GM12878 (cell line): ENCODE measurements around the gene GATA2. TPM values are rescaled to one million over a fixed set of nuclear protein-coding genes. Genes with fewer than 3 reads are reported as not detected.

ENCODE experiments used
- ATAC-seq: fragments of 200-7000 bp; cut with Tn5 transposase; 3 replicates; pipeline ENCODE4 v1.9.1; 2020; ENCODE audit warnings: mild to moderate bottlenecking, moderate library complexity
- BruUV-seq: library from RNA; stranded (reverse); fragments of 400-500 nt; replicated peaks from 2 replicates; lab custom pipeline; 2021; lab: Mats Ljungman, UMichigan
- CTCF ChIA-PET: fragments of 300-600 bp; sonication (Branson Sonifier 250); formaldehyde crosslinking; extraction: SDS; loops from one replicate; lab custom pipeline; 2021; ENCODE audit warnings: inconsistent platforms; lab: Yijun Ruan, JAX
- POLR2A ChIA-PET: fragments of 350-600 bp; formaldehyde crosslinking; extraction: SDS; loops from one replicate; lab custom pipeline; 2021; ENCODE audit warnings: inconsistent platforms; lab: Charles Lee
- RAD21 ChIA-PET: fragments of 300-600 bp; sonication (Branson Sonifier 250); formaldehyde crosslinking; loops from one replicate; lab custom pipeline; 2023; ENCODE audit warnings: antibody characterized with exemption; ENCODE audit not compliant: unreplicated experiment; lab: Charles Lee
- SMC1A ChIA-PET: fragments of 300-600 bp; sonication (Branson Sonifier 250); formaldehyde crosslinking; loops from one replicate; lab custom pipeline; 2023; ENCODE audit not compliant: unreplicated experiment, uncharacterized antibody; lab: Charles Lee
- DNase-seq: peaks from one replicate; pipeline ENCODE4 v3.0.0-alpha.2; 2011; ENCODE audit warnings: low read depth, low spot score
- FAIRE-seq: peaks from 3 replicates; lab custom pipeline; 2011; peaks lifted over from hg19 to GRCh38; lab: Jason Lieb, UNC
- H2AFZ ChIP-seq: 2 replicates; pipeline ENCODE4 v1.6.0; 2011; ENCODE audit warnings: low read depth, low read length, control low read depth; ENCODE audit not compliant: control insufficient read depth
- H3K27ac ChIP-seq: 2 replicates; pipeline ENCODE4 v1.5.1; 2011; ENCODE audit warnings: control low read depth; ENCODE audit not compliant: control insufficient read depth, insufficient read depth
- H3K27me3 ChIP-seq, 2 experiments: replicated peaks in 1 of 2; 2 replicates each; pipeline versions ENCODE4 v1.6.0 to v1.6.1; 2011; ENCODE audit warnings: low read length in 1 of 2; ENCODE audit not compliant: control insufficient read depth in 2 of 2, insufficient read depth in 2 of 2
- H3K36me3 ChIP-seq, 2 experiments: 2 replicates each; pipeline ENCODE4 v1.5.1; 2011; ENCODE audit warnings: low read length in 1 of 2; ENCODE audit not compliant: control insufficient read depth in 2 of 2, insufficient read depth in 2 of 2
- H3K4me1 ChIP-seq: 2 replicates; pipeline ENCODE4 v1.6.1; 2011; ENCODE audit warnings: mild to moderate bottlenecking, low read length, moderate library complexity, mixed read lengths; ENCODE audit not compliant: control insufficient read depth, insufficient read depth
- H3K4me2 ChIP-seq: 2 replicates; pipeline ENCODE4 v1.6.0; 2011; ENCODE audit warnings: control low read depth; ENCODE audit not compliant: control insufficient read depth, insufficient read depth
- H3K4me3 ChIP-seq: fragments of 200-600 bp; sonication (generic); 2 replicates; pipeline ENCODE4 v1.5.1; 2016
- H3K79me2 ChIP-seq: 2 replicates; pipeline ENCODE4 v1.6.0; 2011; ENCODE audit warnings: low read length; ENCODE audit not compliant: control insufficient read depth, insufficient read depth
- H3K9ac ChIP-seq: 2 replicates; pipeline ENCODE4 v1.8.0; 2011; ENCODE audit warnings: low read length, control low read depth, mixed read lengths; ENCODE audit not compliant: control insufficient read depth, insufficient read depth
- H3K9me3 ChIP-seq: replicated peaks from 3 replicates; pipeline ENCODE4 v1.5.1; 2011; ENCODE audit warnings: mild to moderate bottlenecking, low read length; ENCODE audit not compliant: control insufficient read depth, insufficient read depth
- H4K20me1 ChIP-seq: 2 replicates; pipeline ENCODE4 v1.6.0; 2011; ENCODE audit not compliant: control insufficient read depth, insufficient read depth
- ATF7 ChIP-seq: fragments of 450-650 bp; IDR thresholded peaks from 2 replicates; pipeline ENCODE4 v1.6.1; 2016; ENCODE audit warnings: low read depth, mild to moderate bottlenecking
- BHLHE40 ChIP-seq, 2 experiments: fragments of 450-650 bp in 1 of 2; IDR thresholded peaks; 2 replicates each; pipeline ENCODE4 v1.6.1; 2011 to 2017; ENCODE audit warnings: low read depth in 2 of 2, borderline replicate concordance in 1 of 2, improper control_type of control experiment in 1 of 2, low read length in 1 of 2, mild to moderate bottlenecking in 1 of 2
- E2F4 ChIP-seq: IDR thresholded peaks from 2 replicates; pipeline ENCODE4 v1.6.1; 2012; ENCODE audit warnings: low read depth, low read length, improper control_type of control experiment
- GABPA ChIP-seq: IDR thresholded peaks from 2 replicates; pipeline ENCODE4 v1.6.1; 2014; ENCODE audit warnings: antibody characterized with exemption, low read depth, mild to moderate bottlenecking, inconsistent platforms
- NFIC ChIP-seq: IDR thresholded peaks from 2 replicates; pipeline ENCODE4 v1.6.1; 2012; ENCODE audit warnings: low read depth, mild to moderate bottlenecking, inconsistent platforms, low read length, moderate library complexity
- NR2C1 ChIP-seq: fragments of 450-650 bp; IDR thresholded peaks from 2 replicates; pipeline ENCODE4 v1.6.1; 2017; ENCODE audit warnings: antibody characterized with exemption, mild to moderate bottlenecking, moderate library complexity
- NRF1 ChIP-seq: conservative IDR thresholded peaks from 2 replicates; pipeline ENCODE4 v1.6.1; 2011; ENCODE audit warnings: mild to moderate bottlenecking, low read depth, low read length, improper control_type of control experiment
- PAX5 ChIP-seq: IDR thresholded peaks from 2 replicates; pipeline ENCODE4 v1.6.1; 2011; ENCODE audit warnings: low read depth, low read length, borderline replicate concordance
- PML ChIP-seq: IDR thresholded peaks from 2 replicates; pipeline ENCODE4 v1.6.1; 2012; ENCODE audit warnings: low read length, inconsistent platforms
- RCOR1 ChIP-seq: conservative IDR thresholded peaks from 2 replicates; pipeline ENCODE4 v1.6.1; 2012; ENCODE audit warnings: low read depth, low read length, improper control_type of control experiment
- RELB ChIP-seq: fragments of 450-650 bp; IDR thresholded peaks from 2 replicates; pipeline ENCODE4 v1.6.1; 2017; ENCODE audit warnings: low read depth, mild to moderate bottlenecking, moderate library complexity
- SIN3A ChIP-seq: IDR thresholded peaks from 2 replicates; pipeline ENCODE4 v1.6.1; 2012; ENCODE audit warnings: low read depth, low read length, improper control_type of control experiment
- SRF ChIP-seq, 2 experiments: IDR thresholded peaks; 2 replicates each; pipeline ENCODE4 v1.6.1; 2011; ENCODE audit warnings: low read depth in 2 of 2, low read length in 2 of 2, mild to moderate bottlenecking in 1 of 2, moderate library complexity in 1 of 2
- STAT1 ChIP-seq: fragments of 450-650 bp; conservative IDR thresholded peaks from 2 replicates; pipeline ENCODE4 v1.6.1; 2014; ENCODE audit warnings: antibody characterized with exemption, mild to moderate bottlenecking
- USF1 ChIP-seq: IDR thresholded peaks from 2 replicates; pipeline ENCODE4 v1.6.1; 2011; ENCODE audit warnings: borderline replicate concordance, low read depth, mild to moderate bottlenecking, moderate library complexity, mixed read lengths, low read length; ENCODE audit not compliant: insufficient read depth; ENCODE audit errors: extremely low read length
- USF2 ChIP-seq: IDR thresholded peaks from 2 replicates; pipeline ENCODE4 v1.6.1; 2011; ENCODE audit warnings: low read depth, low read length, improper control_type of control experiment, borderline replicate concordance
- ZSCAN29 ChIP-seq: fragments of 450-650 bp; IDR thresholded peaks from 2 replicates; pipeline ENCODE4 v1.6.1; 2017; ENCODE audit warnings: mild to moderate bottlenecking, moderate library complexity
- WGBS: methylation state at CpG from one replicate; pipeline ENCODE4 v1.1.6; 2016; ENCODE audit warnings: low lambda C conversion rate; ENCODE audit not compliant: insufficient replicate concordance, insufficient coverage; ENCODE audit errors: missing lambda C conversion rate; 5-methylcytosine and 5-hydroxymethylcytosine counted together
- in situ Hi-C: fragments of 300-500 bp; cut with MboI; formaldehyde crosslinking; loops from 9 replicates; pipeline ENCODE4 v1.14.3; 2018; ENCODE audit warnings: mixed read lengths
- intact Hi-C: fragments of 100-400 bp; cut with micrococcal nuclease; formaldehyde crosslinking; loops from one replicate; pipeline ENCODE4 v1.14.2; 2022; ENCODE audit not compliant: unreplicated experiment
- polyA plus RNA-seq, 11 experiments: library from polyadenylated mRNA; depleted of rRNA in 4 of 11; unstranded in 6 of 11; stranded (reverse) in 5 of 11; fragments of >200 nt; fragmentation: Nextera tagmentation in 4 of 11; fragmentation: Illumina TruSeq in 1 of 11; extraction: Ambion mirVana in 4 of 11; extraction: Trizol in 1 of 11; gene quantifications; 1 replicate in 1 of 11; 2 replicates in 10 of 11; pipeline versions ENCODE4 v1.2.1 to v1.2.3, GENCODE V29; 2011 to 2016; ENCODE audit warnings: inconsistent platforms in 2 of 11, missing spikeins in 2 of 11, low read depth in 1 of 11
- total RNA-seq, 4 experiments: library from RNA; depleted of rRNA in 3 of 4; stranded (reverse); fragments of >200 nt in 3 of 4; fragmentation: Illumina TruSeq in 1 of 4; extraction: Trizol in 1 of 4; gene quantifications; 2 replicates each; pipeline versions ENCODE4 v1.2.1 to v1.2.3, GENCODE V29; 2013 to 2021

The GATA2 gene
- total and polyA plus RNA-seq, 10 of the 15 experiments (the other 5 are each of a cell fraction or from before 2014, with no cell fraction given), result 0.56 TPM; not detected in 9

GRCh38 chr3:128488991-128489673 is 3.9 kb downstream of the GATA2 start (continued):
- TF ChIP-seq USF1, result no peak
- no peak for TF ChIP-seq STAT1

- no peak overlapping the region for H3K9ac ChIP-seq
- H3K4me3 ChIP-seq, result no peak overlapping the region
- 6% methylated on average over 21 of the region's 21 CpGs for WGBS
- TF ChIP-seq NRF1, result no peak
- no peak for TF ChIP-seq SRF (IDR thresholded peaks at IDR 0.05; ENCODE audit: low read depth in 2 of 2, low read length in 2 of 2)
- TF ChIP-seq USF2, result no peak
- TF ChIP-seq BHLHE40 (IDR thresholded peaks at IDR 0.05; ENCODE audit: borderline replicate concordance in 1 of 2, low read depth in 2 of 2, low read length in 1 of 2), result no peak
- TF ChIP-seq NR2C1, result no peak
- no peak for TF ChIP-seq SIN3A
- no peak for TF ChIP-seq ATF7
- TF ChIP-seq PAX5, result no peak
- no peak for TF ChIP-seq E2F4
- no peak for TF ChIP-seq RELB
- no peak for TF ChIP-seq PML
- TF ChIP-seq GABPA, result no peak
- no peak for TF ChIP-seq RCOR1
- no peak for TF ChIP-seq ZSCAN29
- no peak for TF ChIP-seq NFIC
Observed at GRCh38 chr3:128488636-128488990, 4.4 kb downstream of the GATA2 start.

More at GRCh38 chr3:128488636-128488990, 4.4 kb downstream of the GATA2 start:
- Histone ChIP-seq H3K4me1 (no peaks in the 10 kb centered on the region), H3K27me3 (peaks cover 28 to 47% of the 10 kb centered on the region in 2 experiments), H3K4me2 (no peak overlapping the region), H3K27ac (no peak overlapping the region), H2AFZ (no peak overlapping the region), H3K9me3 (no peaks in the 10 kb centered on the region), H3K79me2 (no peaks in the 10 kb centered on the region), H4K20me1 (no peaks in the 10 kb centered on the region; the same call in none of the 2 replicates), H3K36me3 (no peaks in the 10 kb centered on the region)
- intact Hi-C loops (no loop called here), in situ Hi-C loops (no loop called here)
- ATAC-seq (no peak), FAIRE-seq (no peak), DNase-seq (no peak)
- ChIA-PET POLR2A (no interaction called here), SMC1A (no interaction called here), RAD21 (no interaction called here), CTCF (no interaction called here)
- BruUV-seq, result no TSS peak
